GM12878 (cell line): ENCODE measurements around the gene LARGE1. TPM values are rescaled to one million over a fixed set of nuclear protein-coding genes. Genes with fewer than 3 reads are reported as not detected.

Source experiments
- ATAC-seq: fragments of 200-7000 bp; cut with Tn5 transposase; 3 replicates; pipeline ENCODE4 v1.9.1; 2020; ENCODE audit warnings: mild to moderate bottlenecking, moderate library complexity
- BruUV-seq: library from RNA; stranded (reverse); fragments of 400-500 nt; replicated peaks from 2 replicates; lab custom pipeline; 2021; lab: Mats Ljungman, UMichigan
- CTCF ChIA-PET: fragments of 300-600 bp; sonication (Branson Sonifier 250); formaldehyde crosslinking; extraction: SDS; loops from one replicate; lab custom pipeline; 2021; ENCODE audit warnings: inconsistent platforms; lab: Yijun Ruan, JAX
- POLR2A ChIA-PET: fragments of 350-600 bp; formaldehyde crosslinking; extraction: SDS; loops from one replicate; lab custom pipeline; 2021; ENCODE audit warnings: inconsistent platforms; lab: Charles Lee
- RAD21 ChIA-PET: fragments of 300-600 bp; sonication (Branson Sonifier 250); formaldehyde crosslinking; loops from one replicate; lab custom pipeline; 2023; ENCODE audit warnings: antibody characterized with exemption; ENCODE audit not compliant: unreplicated experiment; lab: Charles Lee
- SMC1A ChIA-PET: fragments of 300-600 bp; sonication (Branson Sonifier 250); formaldehyde crosslinking; loops from one replicate; lab custom pipeline; 2023; ENCODE audit not compliant: unreplicated experiment, uncharacterized antibody; lab: Charles Lee
- DNase-seq: peaks from one replicate; pipeline ENCODE4 v3.0.0-alpha.2; 2011; ENCODE audit warnings: low read depth, low spot score
- FAIRE-seq: peaks from 3 replicates; lab custom pipeline; 2011; peaks lifted over from hg19 to GRCh38; lab: Jason Lieb, UNC
- H2AFZ ChIP-seq: 2 replicates; pipeline ENCODE4 v1.6.0; 2011; ENCODE audit warnings: low read depth, low read length, control low read depth; ENCODE audit not compliant: control insufficient read depth
- H3K27ac ChIP-seq: 2 replicates; pipeline ENCODE4 v1.5.1; 2011; ENCODE audit warnings: control low read depth; ENCODE audit not compliant: control insufficient read depth, insufficient read depth
- H3K27me3 ChIP-seq, 2 experiments: replicated peaks in 1 of 2; 2 replicates each; pipeline versions ENCODE4 v1.6.0 to v1.6.1; 2011; ENCODE audit warnings: low read length in 1 of 2; ENCODE audit not compliant: control insufficient read depth in 2 of 2, insufficient read depth in 2 of 2
- H3K36me3 ChIP-seq, 2 experiments: 2 replicates each; pipeline ENCODE4 v1.5.1; 2011; ENCODE audit warnings: low read length in 1 of 2; ENCODE audit not compliant: control insufficient read depth in 2 of 2, insufficient read depth in 2 of 2
- H3K4me1 ChIP-seq: 2 replicates; pipeline ENCODE4 v1.6.1; 2011; ENCODE audit warnings: mild to moderate bottlenecking, low read length, moderate library complexity, mixed read lengths; ENCODE audit not compliant: control insufficient read depth, insufficient read depth
- H3K4me2 ChIP-seq: 2 replicates; pipeline ENCODE4 v1.6.0; 2011; ENCODE audit warnings: control low read depth; ENCODE audit not compliant: control insufficient read depth, insufficient read depth
- H3K4me3 ChIP-seq: fragments of 200-600 bp; sonication (generic); 2 replicates; pipeline ENCODE4 v1.5.1; 2016
- H3K79me2 ChIP-seq: 2 replicates; pipeline ENCODE4 v1.6.0; 2011; ENCODE audit warnings: low read length; ENCODE audit not compliant: control insufficient read depth, insufficient read depth
- H3K9ac ChIP-seq: 2 replicates; pipeline ENCODE4 v1.8.0; 2011; ENCODE audit warnings: low read length, control low read depth, mixed read lengths; ENCODE audit not compliant: control insufficient read depth, insufficient read depth
- H3K9me3 ChIP-seq: replicated peaks from 3 replicates; pipeline ENCODE4 v1.5.1; 2011; ENCODE audit warnings: mild to moderate bottlenecking, low read length; ENCODE audit not compliant: control insufficient read depth, insufficient read depth
- H4K20me1 ChIP-seq: 2 replicates; pipeline ENCODE4 v1.6.0; 2011; ENCODE audit not compliant: control insufficient read depth, insufficient read depth
- BMI1 ChIP-seq: fragments of 450-650 bp; IDR thresholded peaks from 2 replicates; pipeline ENCODE4 v1.6.1; 2016; ENCODE audit warnings: mild to moderate bottlenecking, moderate library complexity, borderline replicate concordance
- BRCA1 ChIP-seq: IDR thresholded peaks from 2 replicates; pipeline ENCODE4 v1.6.1; 2011; ENCODE audit warnings: low read depth, low read length, improper control_type of control experiment
- CHD1 ChIP-seq: IDR thresholded peaks from 2 replicates; pipeline ENCODE4 v1.6.1; 2012; ENCODE audit warnings: low read depth, low read length, improper control_type of control experiment
- CHD2 ChIP-seq: IDR thresholded peaks from 2 replicates; pipeline ENCODE4 v1.6.1; 2011; ENCODE audit warnings: low read depth, low read length, improper control_type of control experiment, borderline replicate concordance
- HCFC1 ChIP-seq: fragments of 150-350 bp; IDR thresholded peaks from 2 replicates; pipeline ENCODE4 v1.6.1; 2014; ENCODE audit warnings: low read length
- LARP7 ChIP-seq: fragments of 450-650 bp; IDR thresholded peaks from 2 replicates; pipeline ENCODE4 v1.6.1; 2017; ENCODE audit warnings: mild to moderate bottlenecking
- MEF2A ChIP-seq: IDR thresholded peaks from 2 replicates; pipeline ENCODE4 v1.6.1; 2011; ENCODE audit warnings: low read depth, mild to moderate bottlenecking, low read length, moderate library complexity; ENCODE audit not compliant: insufficient read depth
- NBN ChIP-seq: fragments of 450-650 bp; IDR thresholded peaks from 2 replicates; pipeline ENCODE4 v1.6.1; 2016
- PAX5 ChIP-seq: IDR thresholded peaks from 2 replicates; pipeline ENCODE4 v1.6.1; 2011; ENCODE audit warnings: low read depth, low read length, borderline replicate concordance
- RAD21 ChIP-seq: IDR thresholded peaks from 2 replicates; pipeline ENCODE4 v1.6.1; 2011; ENCODE audit warnings: mild to moderate bottlenecking, low read depth, low read length, moderate library complexity; ENCODE audit not compliant: insufficient read depth
- WGBS: methylation state at CpG from one replicate; pipeline ENCODE4 v1.1.6; 2016; ENCODE audit warnings: low lambda C conversion rate; ENCODE audit not compliant: insufficient replicate concordance, insufficient coverage; ENCODE audit errors: missing lambda C conversion rate; 5-methylcytosine and 5-hydroxymethylcytosine counted together
- in situ Hi-C: fragments of 300-500 bp; cut with MboI; formaldehyde crosslinking; loops from 9 replicates; pipeline ENCODE4 v1.14.3; 2018; ENCODE audit warnings: mixed read lengths
- intact Hi-C: fragments of 100-400 bp; cut with micrococcal nuclease; formaldehyde crosslinking; loops from one replicate; pipeline ENCODE4 v1.14.2; 2022; ENCODE audit not compliant: unreplicated experiment
- polyA plus RNA-seq, 11 experiments: library from polyadenylated mRNA; depleted of rRNA in 4 of 11; unstranded in 6 of 11; stranded (reverse) in 5 of 11; fragments of >200 nt; fragmentation: Nextera tagmentation in 4 of 11; fragmentation: Illumina TruSeq in 1 of 11; extraction: Ambion mirVana in 4 of 11; extraction: Trizol in 1 of 11; gene quantifications; 1 replicate in 1 of 11; 2 replicates in 10 of 11; pipeline versions ENCODE4 v1.2.1 to v1.2.3, GENCODE V29; 2011 to 2016; ENCODE audit warnings: inconsistent platforms in 2 of 11, missing spikeins in 2 of 11, low read depth in 1 of 11
- total RNA-seq, 4 experiments: library from RNA; depleted of rRNA in 3 of 4; stranded (reverse); fragments of >200 nt in 3 of 4; fragmentation: Illumina TruSeq in 1 of 4; extraction: Trizol in 1 of 4; gene quantifications; 2 replicates each; pipeline versions ENCODE4 v1.2.1 to v1.2.3, GENCODE V29; 2013 to 2021
- TF ChIP-seq, protein P1 (sequence below): fragments of 450-650 bp; IDR thresholded peaks from 2 replicates; pipeline ENCODE4 v1.6.1; 2016; ENCODE audit warnings: mild to moderate bottlenecking
- TF ChIP-seq, protein P2 (sequence below): IDR thresholded peaks from 2 replicates; pipeline ENCODE4 v1.6.1; 2011; ENCODE audit warnings: low read depth, mild to moderate bottlenecking, low read length, moderate library complexity, borderline replicate concordance; ENCODE audit errors: extremely low read depth

Gene LARGE1
- total and polyA plus RNA-seq, 10 of the 15 experiments (the other 5 are each of a cell fraction or from before 2014, with no cell fraction given) = 3.2 to 41.4 (median 17.3) TPM

DNA sequence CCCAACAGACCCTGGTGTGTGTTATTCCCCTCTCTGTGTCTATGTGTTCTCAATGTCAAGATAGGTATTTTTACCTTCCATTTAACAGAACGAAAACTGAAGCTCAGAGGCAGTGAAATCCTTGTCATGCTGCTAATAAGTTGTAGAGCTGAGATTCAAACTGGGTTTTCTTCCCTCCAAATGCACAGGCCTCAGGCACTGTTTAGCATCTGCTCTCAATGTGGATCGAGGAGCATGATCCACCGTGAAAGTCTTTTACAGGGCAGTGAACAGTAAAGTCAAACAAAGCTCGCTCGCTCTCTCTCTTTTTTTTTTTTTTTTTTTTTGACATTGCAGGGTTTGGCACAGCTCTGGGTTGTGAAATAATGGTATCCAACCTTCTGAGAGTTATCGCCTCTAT is 461.1 kb downstream of the LARGE1 start:
- no peak for TF ChIP-seq CHD2
- TF ChIP-seq, protein P1, sequence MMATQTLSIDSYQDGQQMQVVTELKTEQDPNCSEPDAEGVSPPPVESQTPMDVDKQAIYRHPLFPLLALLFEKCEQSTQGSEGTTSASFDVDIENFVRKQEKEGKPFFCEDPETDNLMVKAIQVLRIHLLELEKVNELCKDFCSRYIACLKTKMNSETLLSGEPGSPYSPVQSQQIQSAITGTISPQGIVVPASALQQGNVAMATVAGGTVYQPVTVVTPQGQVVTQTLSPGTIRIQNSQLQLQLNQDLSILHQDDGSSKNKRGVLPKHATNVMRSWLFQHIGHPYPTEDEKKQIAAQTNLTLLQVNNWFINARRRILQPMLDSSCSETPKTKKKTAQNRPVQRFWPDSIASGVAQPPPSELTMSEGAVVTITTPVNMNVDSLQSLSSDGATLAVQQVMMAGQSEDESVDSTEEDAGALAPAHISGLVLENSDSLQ = no peak
- TF ChIP-seq NBN = no peak
- TF ChIP-seq BRCA1 = no peak
- Histone ChIP-seq H3K4me2 (no peak overlapping the region), H3K9me3 (peaks cover 4% of the 10 kb centered on the region; the same call in 2 of the 3 replicates), H3K4me3 (no peak overlapping the region), H3K27me3 (no peaks in the 10 kb centered on the region), H3K4me1 (no peaks in the 10 kb centered on the region), H4K20me1 (no peaks in the 10 kb centered on the region), H3K27ac (no peak overlapping the region), H3K9ac (no peak overlapping the region), H3K79me2 (no peaks in the 10 kb centered on the region), H3K36me3 (no peaks in the 10 kb centered on the region), H2AFZ (no peak overlapping the region)
- RAD21 ChIA-PET = no interaction called here
- DNase-seq = no peak
- intact Hi-C loops = no loop called here
- ATAC-seq = no peak
- CTCF ChIA-PET = interaction anchor here (1.1 to 1.3 kb wide), 2 partner anchors 9 to 32 kb away, joined by 3 to 4 read pairs; no protein-coding TSS in a partner anchor
- in situ Hi-C loops = no loop called here
- no TSS peak for BruUV-seq
- no peak for FAIRE-seq
- POLR2A ChIA-PET = interaction anchor here (0.6 to 0.7 kb wide), 2 partner anchors 11 to 21 kb away, joined by 4 to 8 read pairs; no protein-coding TSS in a partner anchor
- SMC1A ChIA-PET = interaction anchor here (0.9 kb wide), 1 partner anchor 108 kb away, joined by 3 read pairs; no protein-coding TSS in a partner anchor
- 65% methylated on average over 6 of the region's 6 CpGs for WGBS

DNA sequence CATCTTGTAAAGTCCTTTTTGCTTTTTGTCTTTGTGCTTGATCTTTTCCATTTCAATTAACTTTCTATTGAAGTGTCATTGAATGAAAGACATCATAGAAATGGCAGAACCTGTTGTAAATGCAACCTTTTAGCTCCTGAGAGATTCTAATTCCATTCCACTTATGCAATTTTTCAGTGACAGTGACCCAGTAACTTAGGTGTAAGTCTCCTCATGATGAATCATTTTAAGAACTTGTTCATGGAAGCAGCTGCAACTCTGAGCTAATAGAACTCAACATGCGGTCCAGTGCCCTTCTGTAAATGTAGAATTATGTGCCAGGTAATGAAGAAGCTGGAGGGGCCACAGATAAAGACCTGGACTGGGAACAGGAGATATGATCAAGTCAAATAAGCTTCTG is 463.8 kb downstream of the LARGE1 start:
- ChIA-PET SMC1A (interaction anchor here (0.6 to 0.7 kb wide), 2 partner anchors 15 to 51 kb away, joined by 3 read pairs; no protein-coding TSS in a partner anchor), CTCF (no interaction called here), POLR2A (interaction anchor here (0.6 kb wide), 1 partner anchor 1818 kb away, joined by 4 read pairs; no protein-coding TSS in a partner anchor), RAD21 (no interaction called here)
- FAIRE-seq (no peak), DNase-seq (no peak), ATAC-seq (no peak)
- TF ChIP-seq BMI1 (no peak), RAD21 (no peak), CHD1 (no peak), MEF2A (no peak), HCFC1 (no peak), LARP7 (no peak), PAX5 (no peak)
- TF ChIP-seq, protein P2, sequence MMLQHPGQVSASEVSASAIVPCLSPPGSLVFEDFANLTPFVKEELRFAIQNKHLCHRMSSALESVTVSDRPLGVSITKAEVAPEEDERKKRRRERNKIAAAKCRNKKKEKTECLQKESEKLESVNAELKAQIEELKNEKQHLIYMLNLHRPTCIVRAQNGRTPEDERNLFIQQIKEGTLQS = no peak
- Histone ChIP-seq H4K20me1 (no peaks in the 10 kb centered on the region), H3K4me1 (no peaks in the 10 kb centered on the region), H3K27ac (no peak overlapping the region), H3K4me2 (no peak overlapping the region), H3K36me3 (no peaks in the 10 kb centered on the region), H3K9ac (no peak overlapping the region), H3K9me3 (no peaks in the 10 kb centered on the region; the same call in 2 of the 3 replicates), H3K4me3 (no peak overlapping the region), H3K79me2 (no peaks in the 10 kb centered on the region), H2AFZ (no peak overlapping the region), H3K27me3 (no peaks in the 10 kb centered on the region)
- no TSS peak for BruUV-seq
- in situ Hi-C loops = no loop called here
- intact Hi-C loops = no loop called here
- WGBS = 95% methylated on average over 1 of the region's 1 CpG
